GM19240 (cell line): ENCODE measurements around the gene CCP110.

Experiments
- DNase-seq: peaks from one replicate; pipeline ENCODE4 v3.0.0; 2011; ENCODE audit warnings: low spot score; ENCODE audit not compliant: insufficient read length

Gene CCP110

DNA sequence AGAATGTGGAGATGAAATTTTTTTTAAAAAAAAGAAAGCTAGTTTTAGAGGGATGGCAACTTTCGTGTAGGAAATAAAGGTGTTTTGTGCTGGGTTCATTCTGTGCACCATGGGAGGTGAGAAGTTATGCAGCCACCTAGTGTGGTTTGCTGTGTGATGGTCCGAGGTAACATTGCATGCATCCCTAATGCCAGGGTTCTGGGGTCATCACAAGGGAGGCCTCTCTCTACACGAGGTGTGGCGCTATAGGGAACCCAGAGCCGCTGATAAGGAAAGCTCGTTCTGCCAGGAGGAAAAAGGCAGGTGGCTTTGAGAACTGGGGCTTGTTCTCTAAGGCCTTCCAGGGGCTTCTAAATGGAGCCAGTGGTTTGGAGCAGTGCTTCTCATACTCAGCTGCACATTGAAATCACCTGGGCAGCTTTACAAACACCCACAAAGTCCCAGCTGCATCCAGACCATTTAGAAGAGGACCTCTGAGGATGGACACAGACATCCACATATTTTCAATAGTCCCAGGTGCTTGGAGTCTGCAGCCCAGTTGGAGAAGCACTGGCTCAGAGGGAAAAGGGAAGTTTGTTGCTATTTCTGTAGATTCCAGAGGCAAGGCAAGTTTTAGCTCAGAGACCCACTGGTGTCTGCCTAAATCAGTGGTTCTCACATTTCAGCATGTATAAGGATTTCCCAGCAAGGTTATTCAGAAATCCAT is 75.2 kb downstream of the CCP110 start:
- DNase-seq: no peak

DNA sequence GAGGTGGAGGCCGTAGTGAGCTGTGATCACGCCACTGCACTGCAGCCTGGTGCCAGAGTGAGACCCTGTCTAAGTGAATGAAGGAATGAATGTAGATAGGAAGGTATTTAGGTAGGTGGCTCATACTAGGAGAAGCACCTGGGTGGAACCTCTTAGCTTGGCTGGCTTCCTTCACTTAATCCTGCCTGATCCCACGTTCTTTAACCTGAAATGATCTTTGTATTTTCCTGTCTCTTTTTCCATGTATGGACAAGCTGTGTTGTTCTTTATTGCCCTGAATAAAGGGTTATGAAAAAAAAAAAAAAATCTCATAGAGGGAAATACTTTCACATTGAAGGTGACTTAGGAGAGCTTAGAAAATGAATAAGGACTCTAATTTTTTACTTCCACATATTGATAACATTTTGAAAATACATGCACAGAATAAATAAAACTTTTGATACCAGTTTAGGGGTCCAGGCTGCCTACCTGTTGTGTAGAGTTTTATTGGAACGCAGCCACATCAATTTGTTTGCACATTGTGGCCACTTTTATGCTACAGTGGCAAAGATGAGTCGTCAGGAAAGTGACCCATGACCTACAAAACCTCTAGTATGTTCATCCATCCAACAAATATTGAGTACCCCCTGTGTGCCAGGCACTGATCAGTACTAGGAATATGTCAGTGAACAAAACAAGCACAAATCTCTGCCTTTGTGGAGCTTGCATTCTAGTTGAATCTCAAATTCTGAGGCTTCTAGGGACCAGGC is 76.4 kb downstream of the CCP110 start:
- no peak for DNase-seq

DNA sequence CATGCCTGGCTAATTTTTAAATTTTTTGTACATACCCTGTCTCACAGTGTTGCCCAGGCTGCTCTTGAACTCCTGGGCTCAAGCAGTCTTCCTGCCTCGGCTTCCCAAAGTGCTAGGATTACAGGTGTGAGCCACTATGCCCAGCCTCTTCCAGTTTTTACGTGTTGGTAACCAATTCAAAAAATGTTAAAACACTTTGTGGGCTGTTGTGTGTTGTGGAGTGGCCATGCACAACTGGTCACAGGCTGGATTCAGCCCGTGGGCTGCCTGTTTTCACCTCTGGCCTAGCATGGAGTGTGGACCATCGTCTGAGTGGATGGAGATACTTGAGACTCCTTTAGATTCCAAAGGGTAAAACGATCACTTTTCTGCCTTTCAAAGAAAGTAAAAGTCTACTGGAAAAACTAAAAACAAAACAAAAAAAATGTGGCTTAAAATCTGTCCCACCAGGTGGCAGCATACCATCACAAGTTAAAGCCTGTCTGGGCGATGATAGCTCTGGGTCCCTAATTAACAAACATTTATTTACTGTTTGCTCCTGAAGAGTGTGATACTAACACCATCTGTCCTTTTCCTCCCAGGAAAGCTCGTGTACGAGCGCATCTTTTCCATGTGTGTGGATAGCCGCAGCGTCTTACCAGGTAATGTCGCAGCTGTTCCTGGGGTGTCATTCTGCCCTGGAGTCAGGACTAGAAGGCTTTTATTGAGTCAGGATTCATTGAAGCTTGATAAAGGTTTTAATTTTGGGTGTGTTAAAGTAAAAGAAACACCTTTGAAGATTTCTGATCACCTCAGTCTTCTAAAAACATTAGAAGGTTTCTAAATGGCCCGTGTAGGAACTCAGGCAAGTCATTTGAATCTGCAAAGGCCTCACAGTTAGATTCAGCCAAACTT is 77.6 kb downstream of the CCP110 start:
- DNase-seq: no peak
